Ovary (tissue), 3 donors: Measurements from ENCODE around the gene PRR14.

Experiments used
- EP300 ChIP-seq: sonication (generic); formaldehyde crosslinking; IDR thresholded peaks from one replicate; pipeline ENCODE4 v1.6.1; 2017; ENCODE audit warnings: antibody characterized with exemption
- POLR2A ChIP-seq: fragments of 450-650 bp; IDR thresholded peaks from one replicate; pipeline ENCODE4 v1.6.1; 2017; ENCODE audit warnings: antibody characterized with exemption, mild to moderate bottlenecking, moderate library complexity
- TF ChIP-seq, protein P1 (sequence below), 3 donors: fragments of 450-650 bp in 2 of 3; fragments of 200-600 bp in 1 of 3; IDR thresholded peaks; one replicate each; pipeline versions ENCODE4 v1.5.1 to v1.8.0; 2016 to 2022; ENCODE audit warnings: antibody characterized with exemption in 3 of 3, mild to moderate bottlenecking in 1 of 3
- donor health status: DM: no; HTN: no; CAD: no.

- TF ChIP-seq, protein P1, sequence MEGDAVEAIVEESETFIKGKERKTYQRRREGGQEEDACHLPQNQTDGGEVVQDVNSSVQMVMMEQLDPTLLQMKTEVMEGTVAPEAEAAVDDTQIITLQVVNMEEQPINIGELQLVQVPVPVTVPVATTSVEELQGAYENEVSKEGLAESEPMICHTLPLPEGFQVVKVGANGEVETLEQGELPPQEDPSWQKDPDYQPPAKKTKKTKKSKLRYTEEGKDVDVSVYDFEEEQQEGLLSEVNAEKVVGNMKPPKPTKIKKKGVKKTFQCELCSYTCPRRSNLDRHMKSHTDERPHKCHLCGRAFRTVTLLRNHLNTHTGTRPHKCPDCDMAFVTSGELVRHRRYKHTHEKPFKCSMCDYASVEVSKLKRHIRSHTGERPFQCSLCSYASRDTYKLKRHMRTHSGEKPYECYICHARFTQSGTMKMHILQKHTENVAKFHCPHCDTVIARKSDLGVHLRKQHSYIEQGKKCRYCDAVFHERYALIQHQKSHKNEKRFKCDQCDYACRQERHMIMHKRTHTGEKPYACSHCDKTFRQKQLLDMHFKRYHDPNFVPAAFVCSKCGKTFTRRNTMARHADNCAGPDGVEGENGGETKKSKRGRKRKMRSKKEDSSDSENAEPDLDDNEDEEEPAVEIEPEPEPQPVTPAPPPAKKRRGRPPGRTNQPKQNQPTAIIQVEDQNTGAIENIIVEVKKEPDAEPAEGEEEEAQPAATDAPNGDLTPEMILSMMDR (IDR thresholded peaks at IDR 0.05), result no peak
- TF ChIP-seq POLR2A (no peak), EP300 (no peak)
Observed at GRCh38 chr16:30652718-30653117, 2.0 kb downstream of the PRR14 start.
